GM19372 (cell line): ENCODE data around the gene LITAF.
"Not testable (repeated sequence)": the region's sequence is repeated elsewhere in the genome, so short reads cannot be mapped to it uniquely, and the experiment has no call there.

ENCODE experiments used
- ATAC-seq: cut with Tn5 transposase; IDR thresholded peaks from one replicate; pipeline ENCODE4 v1.9.1; 2021; ENCODE audit warnings: mild to moderate bottlenecking, low read depth, moderate library complexity; ENCODE audit not compliant: unreplicated experiment

Gene LITAF

GRCh38 chr16:11529285-11529684, 57.4 kb downstream of the LITAF start:
- no peak for ATAC-seq

GRCh38 chr16:11528053-11528452, 58.7 kb downstream of the LITAF start:
- no peak for ATAC-seq

GRCh38 chr16:11526655-11527350, 59.9 kb downstream of the LITAF start:
- ATAC-seq, result no peak

DNA sequence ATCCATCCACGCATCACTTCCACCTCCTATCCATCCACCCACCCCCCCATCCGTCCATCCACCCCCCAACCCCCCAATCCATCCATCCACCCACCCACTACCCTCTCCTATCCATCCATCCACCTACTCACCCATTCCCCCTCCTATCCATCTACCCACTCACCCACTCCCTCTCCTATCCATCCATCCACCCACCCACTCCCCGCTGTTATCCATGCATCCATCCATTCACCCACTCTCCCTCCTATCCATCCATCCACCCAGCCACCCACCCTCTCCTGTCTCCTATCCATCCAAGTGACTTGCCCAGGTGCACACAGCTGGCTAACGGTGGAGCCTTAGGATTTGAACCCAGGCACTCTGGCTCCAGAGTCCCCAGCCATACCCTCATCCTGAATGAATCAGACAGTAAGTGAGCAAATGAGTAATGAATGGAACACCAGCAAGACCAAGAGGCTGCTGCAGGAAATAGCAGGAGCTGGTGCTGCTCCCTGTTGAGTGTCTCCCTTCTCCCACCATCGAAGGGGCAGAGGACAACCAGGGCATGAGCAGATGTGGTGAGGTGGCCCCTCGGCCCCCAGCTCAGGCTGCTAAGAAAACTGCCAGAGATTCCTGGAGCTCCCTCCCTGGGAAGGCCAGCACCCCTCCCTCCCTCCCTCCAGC, 62.5 kb downstream of the LITAF start:
- no peak for ATAC-seq

DNA sequence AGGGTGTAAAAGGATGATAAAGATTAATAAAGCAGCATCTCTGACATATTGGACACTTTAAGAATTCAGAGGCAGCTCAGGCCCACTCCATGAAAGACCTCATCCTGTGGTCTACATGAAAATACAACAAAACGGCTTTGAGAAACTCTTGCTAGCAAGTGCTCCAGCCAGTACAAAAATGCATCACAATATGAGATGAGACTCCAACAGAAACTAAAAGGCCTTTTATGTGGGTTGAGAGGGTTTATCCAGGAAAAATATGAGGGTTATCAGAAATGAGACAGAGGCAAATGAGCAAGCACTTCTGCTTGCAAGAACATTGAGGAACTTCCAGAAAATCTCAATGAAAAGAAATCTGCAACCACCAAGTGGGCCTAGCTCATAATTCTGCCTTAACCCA, 65.7 kb downstream of the LITAF start:
- ATAC-seq, result no peak

DNA sequence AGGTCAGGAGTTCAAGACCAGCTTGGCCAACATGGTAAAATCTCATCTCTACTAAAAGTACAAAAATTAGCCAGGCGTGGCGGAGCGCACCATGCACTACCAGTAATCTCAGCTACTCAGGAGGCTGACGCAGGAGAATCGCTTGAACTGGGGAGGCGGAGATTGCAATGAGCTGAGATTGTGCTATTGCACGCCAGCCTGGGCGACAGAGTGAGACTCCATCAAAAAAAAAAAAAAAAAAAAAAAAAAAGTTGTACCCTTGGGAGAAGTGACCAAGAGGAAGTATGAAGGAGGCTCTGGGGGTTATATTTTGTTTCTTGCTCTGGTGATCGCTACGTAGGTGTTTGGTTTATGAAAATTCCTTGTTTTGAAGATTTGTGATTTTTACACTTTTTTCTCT, 66.3 kb downstream of the LITAF start:
- ATAC-seq, result no peak

- no peak for ATAC-seq
These were observed 68.8 kb downstream of the LITAF start for GRCh38 chr16:11517961-11518360.

- ATAC-seq, result no peak
These were observed 70.9 kb downstream of the LITAF start for GRCh38 chr16:11515540-11516430.

DNA sequence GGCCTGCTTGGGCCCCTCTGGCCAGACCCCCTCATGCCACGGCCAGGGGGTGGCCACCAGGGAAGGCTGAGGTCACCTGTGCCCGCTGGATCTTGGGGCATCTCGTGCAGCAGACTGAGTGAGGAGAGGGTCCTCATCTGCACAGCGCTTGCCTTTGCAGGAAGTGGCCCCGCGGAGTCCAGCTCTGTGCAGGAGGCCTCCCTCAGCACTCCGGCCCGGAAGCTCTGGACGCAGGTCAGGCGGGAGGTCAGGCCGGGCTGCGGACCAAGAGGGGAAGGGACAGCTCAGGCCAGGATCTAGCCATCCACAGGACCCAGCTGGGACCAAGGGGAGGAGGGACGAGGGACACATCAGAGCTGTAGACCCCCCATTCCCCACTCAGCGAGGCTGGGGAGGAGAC, 72.4 kb downstream of the LITAF start:
- no peak for ATAC-seq

DNA sequence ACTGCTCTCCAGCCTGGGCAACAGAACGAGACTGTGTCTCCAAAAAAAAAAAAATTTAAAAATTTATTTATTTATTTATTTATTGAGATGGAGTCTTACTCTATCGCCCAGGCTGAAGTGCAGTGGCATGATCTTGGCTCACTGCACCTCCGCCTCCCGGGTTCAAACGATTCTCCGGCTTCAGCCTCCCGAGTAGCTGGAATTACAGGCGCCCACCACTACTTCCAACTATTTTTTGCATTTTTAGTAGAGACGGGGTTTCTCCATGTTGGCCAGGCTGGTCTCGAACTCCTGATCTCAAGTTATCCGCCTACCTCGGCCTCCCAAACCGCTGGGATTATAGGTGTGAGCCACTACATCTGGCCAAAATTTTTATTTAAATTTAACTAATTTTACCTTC, 73.4 kb downstream of the LITAF start:
- not testable (repeated sequence) for ATAC-seq

- ATAC-seq, result no peak
These were observed 74.9 kb downstream of the LITAF start for GRCh38 chr16:11511801-11512200.

- ATAC-seq, result no peak
These were observed 75.4 kb downstream of the LITAF start for GRCh38 chr16:11511328-11511727.

- ATAC-seq, result no peak
These were observed 76.3 kb downstream of the LITAF start for GRCh38 chr16:11510178-11510973.

GRCh38 chr16:11507991-11508390, 78.7 kb downstream of the LITAF start:
- no peak for ATAC-seq

- ATAC-seq, result no peak
These were observed 79.4 kb downstream of the LITAF start for GRCh38 chr16:11507350-11507749.

- ATAC-seq, result no peak
These were observed 79.9 kb downstream of the LITAF start for GRCh38 chr16:11506741-11507305.

GRCh38 chr16:11504261-11504660, 82.5 kb downstream of the LITAF start:
- not testable (repeated sequence) for ATAC-seq

DNA sequence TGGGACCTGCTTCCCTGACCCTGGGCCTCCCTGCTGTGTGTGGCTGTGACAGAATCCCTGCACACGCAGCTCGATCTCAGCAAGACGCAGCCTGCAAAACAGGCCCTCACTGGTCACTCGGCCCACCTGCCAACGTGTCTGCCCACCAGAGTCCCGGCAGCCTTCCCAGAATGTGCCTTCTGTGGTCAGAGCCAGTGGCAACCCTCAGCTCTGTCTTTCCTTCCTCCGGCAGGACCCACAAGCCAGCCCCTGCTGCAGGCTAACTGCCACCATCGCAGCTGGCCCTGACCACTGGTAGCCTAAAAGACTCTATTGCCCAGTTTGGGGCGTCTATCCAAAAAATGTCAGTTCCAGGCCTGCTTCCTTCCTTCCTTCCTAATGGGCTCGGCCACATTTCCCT, 83.2 kb downstream of the LITAF start:
- no peak for ATAC-seq

DNA sequence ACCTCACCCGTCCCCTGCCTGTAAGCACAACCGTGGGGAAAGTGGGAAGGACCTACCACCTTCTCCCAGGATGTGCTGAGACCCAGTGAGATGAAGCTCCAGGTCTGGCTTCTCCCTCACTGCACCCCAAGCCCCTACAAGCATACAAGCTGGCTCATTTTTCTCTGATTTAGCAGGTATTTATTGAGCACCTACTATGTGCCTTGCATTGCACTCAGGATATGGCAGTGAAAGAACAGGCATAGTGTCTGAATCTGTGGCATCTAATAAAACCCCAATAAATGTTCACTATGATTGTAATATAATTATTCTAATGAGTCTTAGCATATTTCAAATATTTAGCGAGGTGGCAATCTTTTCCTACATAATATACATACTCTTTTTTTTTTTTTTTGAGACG, 84.5 kb downstream of the LITAF start:
- ATAC-seq, result no peak

DNA sequence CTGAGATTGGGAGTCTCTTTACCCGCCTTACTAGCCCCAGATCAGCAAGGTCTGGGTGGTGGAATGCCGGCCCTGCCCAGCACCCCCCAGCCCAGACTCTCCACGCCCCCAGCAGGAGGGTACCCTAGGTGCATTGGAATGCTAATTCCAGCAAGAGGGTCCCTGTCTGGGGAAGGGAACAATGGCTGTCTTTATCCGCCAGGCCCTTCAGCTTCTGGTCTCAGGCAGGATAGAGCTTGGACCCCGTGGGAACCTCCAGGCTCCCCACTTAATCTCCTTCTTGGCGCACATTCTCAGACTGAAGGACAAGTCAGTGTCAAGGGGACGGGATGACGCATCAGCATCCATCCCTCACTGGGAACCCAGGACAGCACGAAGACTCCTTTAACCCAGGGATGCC, 85.1 kb downstream of the LITAF start:
- ATAC-seq, result no peak
